OCI-LY1 (cell line): ENCODE measurements around the gene SLC43A3.

ENCODE experiments used
- H2AFZ ChIP-seq: fragments of 200-600 bp; sonication (generic), shearing (Covaris generic); 2 replicates; pipeline ENCODE4 v1.6.0; 2014; ENCODE audit warnings: antibody characterized with exemption, mild to moderate bottlenecking, low read length
- H3F3A ChIP-seq: fragments of 200-600 bp; sonication (generic), shearing (Covaris generic); 2 replicates; pipeline ENCODE4 v1.6.0; 2014; ENCODE audit warnings: mild to moderate bottlenecking, antibody characterized with exemption, low read length, moderate library complexity; ENCODE audit not compliant: insufficient read depth
- H3K27ac ChIP-seq: fragments of 200-600 bp; sonication (generic); 2 replicates; pipeline ENCODE4 v1.5.1; 2014; ENCODE audit warnings: low read length, mixed run types, mild to moderate bottlenecking, low read depth; ENCODE audit not compliant: poor library complexity, severe bottlenecking
- H3K27me3 ChIP-seq: fragments of 200-600 bp; sonication (generic); 2 replicates; pipeline ENCODE4 v1.6.0; 2014; ENCODE audit warnings: antibody characterized with exemption, mild to moderate bottlenecking, low read length, moderate library complexity; ENCODE audit not compliant: insufficient read depth
- H3K36me3 ChIP-seq: fragments of 200-600 bp; sonication (generic); 2 replicates; pipeline ENCODE4 v1.6.1; 2014; ENCODE audit warnings: mild to moderate bottlenecking, antibody characterized with exemption, low read length, moderate library complexity, mixed read lengths; ENCODE audit not compliant: insufficient read depth
- H3K4me1 ChIP-seq: fragments of 200-600 bp; sonication (generic); 2 replicates; pipeline ENCODE4 v1.5.1; 2014; ENCODE audit warnings: mild to moderate bottlenecking, low read length, moderate library complexity; ENCODE audit not compliant: insufficient read depth, severe bottlenecking
- H3K4me2 ChIP-seq: fragments of 200-600 bp; sonication (generic), shearing (Covaris generic); 2 replicates; pipeline ENCODE4 v1.6.1; 2014; ENCODE audit warnings: low read length
- H3K4me3 ChIP-seq: fragments of 200-600 bp; sonication (generic); 2 replicates; pipeline ENCODE4 v1.5.1; 2014; ENCODE audit warnings: low read length, low read depth, mild to moderate bottlenecking, mixed read lengths; ENCODE audit not compliant: poor library complexity, severe bottlenecking
- H3K79me2 ChIP-seq: fragments of 200-600 bp; shearing (Covaris generic); 2 replicates; pipeline ENCODE4 v1.6.1; 2016; ENCODE audit warnings: mixed run types, low read length, mixed read lengths; ENCODE audit not compliant: insufficient read depth
- H3K9ac ChIP-seq: fragments of 200-600 bp; sonication (generic), shearing (Covaris generic); 2 replicates; pipeline ENCODE4 v1.6.1; 2014; ENCODE audit warnings: mild to moderate bottlenecking, low read length, mixed read lengths
- H3K9me2 ChIP-seq: fragments of 200-600 bp; sonication (generic), shearing (Covaris generic); 2 replicates; pipeline ENCODE4 v1.6.1; 2014; ENCODE audit warnings: low read depth, mild to moderate bottlenecking, low read length, mixed read lengths
- H3K9me3 ChIP-seq: fragments of 200-600 bp; shearing (Covaris generic); 2 replicates; pipeline ENCODE4 v1.6.1; 2014; ENCODE audit warnings: low read length, mixed read lengths
- H4K20me1 ChIP-seq: fragments of 200-600 bp; sonication (generic), shearing (Covaris generic); 2 replicates; pipeline ENCODE4 v1.6.0; 2016; ENCODE audit warnings: mild to moderate bottlenecking, low read length; ENCODE audit not compliant: insufficient read depth
- EZH2 ChIP-seq: fragments of 200-600 bp; sonication (generic), shearing (Covaris generic); IDR thresholded peaks from 2 replicates; pipeline ENCODE4 v1.8.0; 2017; ENCODE audit warnings: borderline replicate concordance, mixed run types, mild to moderate bottlenecking, antibody characterized with exemption, low read length, moderate library complexity, mixed read lengths
- TF ChIP-seq, protein P1 (sequence below): fragments of 200-600 bp; sonication (generic), shearing (Covaris generic); IDR thresholded peaks from 2 replicates; pipeline ENCODE4 v1.5.1; 2017; ENCODE audit warnings: mild to moderate bottlenecking, antibody characterized with exemption, low read length, moderate library complexity, mixed read lengths

SLC43A3 gene

DNA sequence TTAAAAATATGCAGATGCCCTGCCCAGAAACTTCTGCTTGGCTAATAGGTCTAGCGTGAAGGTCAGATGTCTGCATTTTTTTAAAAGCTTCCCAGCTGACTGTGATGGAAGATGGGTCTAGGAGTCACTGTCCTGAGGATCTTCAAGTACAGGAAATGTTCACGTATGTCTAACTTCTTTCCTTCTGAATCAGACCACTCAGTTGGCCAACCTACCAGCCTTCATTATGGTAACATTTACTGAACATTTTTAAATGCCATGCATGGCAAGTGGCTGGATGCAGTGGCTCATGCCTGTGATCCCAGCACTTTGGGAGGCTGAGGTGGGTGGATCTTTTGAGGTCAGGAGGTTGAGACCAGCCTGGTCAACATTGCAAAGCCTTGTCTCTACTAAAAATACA is 35.4 kb downstream of the SLC43A3 start:
- no peaks in the 10 kb centered on the region for H3K27me3 ChIP-seq
- H4K20me1 ChIP-seq = no peaks in the 10 kb centered on the region

GRCh38 chr11:57391111-57391510 is 35.8 kb downstream of the SLC43A3 start:
- Histone ChIP-seq H3K4me3 (no peak overlapping the region), H3K9me2 (no peaks in the 10 kb centered on the region), H3K4me2 (no peak overlapping the region), H3K36me3 (no peaks in the 10 kb centered on the region), H2AFZ (no peak overlapping the region), H3K9ac (no peak overlapping the region), H3K9me3 (no peaks in the 10 kb centered on the region), H3K27ac (no peak overlapping the region), H3K27me3 (0 out of 2 replicates have a peak, but pooled peaks cover 3% of the 10 kb centered on the region), H3K4me1 (no peaks in the 10 kb centered on the region), H3F3A (no peaks in the 10 kb centered on the region), H4K20me1 (no peaks in the 10 kb centered on the region), H3K79me2 (no peaks in the 10 kb centered on the region)
- TF ChIP-seq, protein P1, sequence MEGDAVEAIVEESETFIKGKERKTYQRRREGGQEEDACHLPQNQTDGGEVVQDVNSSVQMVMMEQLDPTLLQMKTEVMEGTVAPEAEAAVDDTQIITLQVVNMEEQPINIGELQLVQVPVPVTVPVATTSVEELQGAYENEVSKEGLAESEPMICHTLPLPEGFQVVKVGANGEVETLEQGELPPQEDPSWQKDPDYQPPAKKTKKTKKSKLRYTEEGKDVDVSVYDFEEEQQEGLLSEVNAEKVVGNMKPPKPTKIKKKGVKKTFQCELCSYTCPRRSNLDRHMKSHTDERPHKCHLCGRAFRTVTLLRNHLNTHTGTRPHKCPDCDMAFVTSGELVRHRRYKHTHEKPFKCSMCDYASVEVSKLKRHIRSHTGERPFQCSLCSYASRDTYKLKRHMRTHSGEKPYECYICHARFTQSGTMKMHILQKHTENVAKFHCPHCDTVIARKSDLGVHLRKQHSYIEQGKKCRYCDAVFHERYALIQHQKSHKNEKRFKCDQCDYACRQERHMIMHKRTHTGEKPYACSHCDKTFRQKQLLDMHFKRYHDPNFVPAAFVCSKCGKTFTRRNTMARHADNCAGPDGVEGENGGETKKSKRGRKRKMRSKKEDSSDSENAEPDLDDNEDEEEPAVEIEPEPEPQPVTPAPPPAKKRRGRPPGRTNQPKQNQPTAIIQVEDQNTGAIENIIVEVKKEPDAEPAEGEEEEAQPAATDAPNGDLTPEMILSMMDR = no peak
- TF ChIP-seq EZH2 = no peak

More for the DNA sequence above, 35.4 kb downstream of the SLC43A3 start:
- no peak overlapping the region for H3K4me3 ChIP-seq
- no peak overlapping the region for H3K9ac ChIP-seq
- TF ChIP-seq, protein P1 = no peak
- no peak for TF ChIP-seq EZH2
- H3K79me2 ChIP-seq = no peaks in the 10 kb centered on the region
- H2AFZ ChIP-seq = no peak overlapping the region
- no peak overlapping the region for H3K4me2 ChIP-seq
- H3K36me3 ChIP-seq = no peaks in the 10 kb centered on the region
- no peaks in the 10 kb centered on the region for H3K4me1 ChIP-seq
- H3K9me3 ChIP-seq = no peaks in the 10 kb centered on the region
- no peaks in the 10 kb centered on the region for H3K9me2 ChIP-seq
- no peaks in the 10 kb centered on the region for H3F3A ChIP-seq
- no peak overlapping the region for H3K27ac ChIP-seq

DNA sequence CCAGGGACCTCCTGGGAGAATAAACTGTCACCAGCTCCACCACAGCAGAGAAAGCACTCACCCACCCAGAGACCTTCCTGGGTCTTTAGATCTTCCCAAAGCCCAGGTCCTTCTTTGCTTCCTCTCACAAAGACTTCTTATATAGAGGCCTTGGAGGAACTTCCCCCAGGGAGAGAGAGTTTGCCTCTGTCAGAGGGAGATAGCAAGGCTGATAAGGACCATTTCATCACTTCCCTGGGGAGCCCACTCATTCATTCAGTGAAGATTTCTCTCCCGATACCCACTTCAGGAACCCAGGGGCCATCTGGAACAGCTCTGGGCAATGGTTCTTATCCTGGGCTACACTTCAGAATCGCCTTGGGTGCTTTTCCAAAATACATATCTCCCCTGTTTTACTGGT is 36.4 kb downstream of the SLC43A3 start, which contains the start of gene PRG2:
TSS of gene PRG2 (minus strand) at position 116 of the 400 bp plus-strand sequence. CDS start 706 bp downstream, outside the sequence.
- Histone ChIP-seq H3K27me3 (0 out of 2 replicates have a peak, but pooled peaks cover 4% of the 10 kb centered on the region), H3K79me2 (no peaks in the 10 kb centered on the region), H3K9ac (no peak within 1 kb of the TSS), H4K20me1 (no peaks in the 10 kb centered on the region), H3K4me2 (no peak within 1 kb of the TSS), H3F3A (no peaks in the 10 kb centered on the region), H3K4me3 (no peak within 1 kb of the TSS), H3K9me3 (no peaks in the 10 kb centered on the region), H3K9me2 (no peaks in the 10 kb centered on the region), H3K4me1 (no peaks in the 10 kb centered on the region), H3K36me3 (no peaks in the 10 kb centered on the region), H3K27ac (no peak within 1 kb of the TSS), H2AFZ (no peak within 1 kb of the TSS)
- TF ChIP-seq EZH2 = no peak
- TF ChIP-seq, protein P1 = no peak
